Measurements from ENCODE around the gene IL1R1.

Gene IL1R1

GRCh38 chr2:102224824-102225739, 82.5 kb downstream of the IL1R1 start:
- TF ChIP-seq ZBTB7A (IDR thresholded peaks at IDR 0.05; ENCODE audit: low read depth) (no peak), RAD21 (IDR thresholded peaks at IDR 0.05; ENCODE audit: low read depth) (peak; percentile 15; the same call in 1 of the 2 replicates), NFIC (IDR thresholded peaks at IDR 0.05) (no peak)

GRCh38 chr2:102226171-102226570, 83.6 kb downstream of the IL1R1 start:
- no peak for TF ChIP-seq CEBPB (IDR thresholded peaks at IDR 0.05)
- no peak for TF ChIP-seq RAD21 (IDR thresholded peaks at IDR 0.05; ENCODE audit: low read depth)
- no peak for TF ChIP-seq FOXM1 (IDR thresholded peaks at IDR 0.05; ENCODE audit: borderline replicate concordance, low read depth)
- no peak for TF ChIP-seq EP300 (IDR thresholded peaks at IDR 0.05; ENCODE audit: borderline replicate concordance)
- no peak for TF ChIP-seq TCF12 (IDR thresholded peaks at IDR 0.05; ENCODE audit: low read depth)
- no peak for TF ChIP-seq ZBTB7A (IDR thresholded peaks at IDR 0.05; ENCODE audit: low read depth)
- no peak for TF ChIP-seq TEAD4 (IDR thresholded peaks at IDR 0.05)

- TF ChIP-seq MAX (IDR thresholded peaks at IDR 0.05): no peak
- TF ChIP-seq TAF1 (IDR thresholded peaks at IDR 0.05; ENCODE audit: low read depth): no peak
- TF ChIP-seq CEBPB (IDR thresholded peaks at IDR 0.05): no peak
- no peak for TF ChIP-seq YY1 (IDR thresholded peaks at IDR 0.05; ENCODE audit: low read depth)
- no peak for TF ChIP-seq TEAD4 (IDR thresholded peaks at IDR 0.05)
- no peak for TF ChIP-seq CREB1 (IDR thresholded peaks at IDR 0.05; ENCODE audit: low read depth)
- no peak for TF ChIP-seq REST (IDR thresholded peaks at IDR 0.05; ENCODE audit: low read depth)
- TF ChIP-seq RAD21 (IDR thresholded peaks at IDR 0.05; ENCODE audit: low read depth): no peak
- TF ChIP-seq EP300 (IDR thresholded peaks at IDR 0.05; ENCODE audit: borderline replicate concordance): no peak
- no peak for TF ChIP-seq FOXM1 (IDR thresholded peaks at IDR 0.05; ENCODE audit: borderline replicate concordance, low read depth)
- TF ChIP-seq USF1 (IDR thresholded peaks at IDR 0.05): no peak
- no peak for TF ChIP-seq NFIC (IDR thresholded peaks at IDR 0.05)
- TF ChIP-seq EGR1 (IDR thresholded peaks at IDR 0.05): no peak
- no peak for TF ChIP-seq ZBTB7A (IDR thresholded peaks at IDR 0.05; ENCODE audit: low read depth)
- no peak for TF ChIP-seq TCF12 (IDR thresholded peaks at IDR 0.05; ENCODE audit: low read depth)
Measured at GRCh38 chr2:102226612-102227391, 84.3 kb downstream of the IL1R1 start.

- no peak for TF ChIP-seq CEBPB (IDR thresholded peaks at IDR 0.05)
Measured at GRCh38 chr2:102229141-102229769, 86.7 kb downstream of the IL1R1 start.

Measured in Ishikawa (cell line).